ENCODE measurements around the gene WASHC4. TPM values are rescaled to one million over a fixed set of nuclear protein-coding genes. Genes with fewer than 3 reads are reported as not detected.

The WASHC4 gene
- total and polyA plus RNA-seq, 2 experiments from 2014 or later = 75.7 to 83.0 TPM

GRCh38 chr12:105206686-105207374 is 99.3 kb downstream of the WASHC4 start:
- H3K36me3 ChIP-seq (ENCODE audit: insufficient read depth) = peaks cover 8% of the 10 kb centered on the region

DNA sequence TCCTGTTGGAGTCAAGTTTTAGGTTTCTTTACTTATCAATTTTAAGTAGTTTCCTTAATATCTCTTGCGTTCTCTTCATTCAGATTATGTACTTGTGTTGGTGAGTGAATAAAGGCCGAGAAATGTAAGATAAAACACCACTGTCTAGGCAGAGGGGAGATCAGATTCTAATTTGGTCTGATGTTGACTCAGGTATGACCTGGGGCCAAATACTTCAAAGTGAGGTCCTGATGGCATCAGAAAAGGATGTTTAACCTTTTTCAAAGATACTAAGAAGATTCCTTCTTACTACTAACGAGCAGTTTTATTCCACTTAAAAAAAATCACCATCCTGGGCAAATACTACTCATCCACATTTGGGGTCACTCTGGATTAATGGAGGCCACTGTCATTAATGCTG is 101.6 kb downstream of the WASHC4 start:
- no peaks in the 10 kb centered on the region for H3K79me2 ChIP-seq (replicated peaks; ENCODE audit: insufficient read depth)
- no peak overlapping the region for H2AFZ ChIP-seq
- H3K27me3 Mint-ChIP-seq (ENCODE audit: insufficient read depth, low read depth, poor library complexity) = no peaks in the 10 kb centered on the region
- DNase-seq (ENCODE audit: low spot score) (no peak), ATAC-seq (no peak)
- H3K4me2 ChIP-seq = no peak overlapping the region
- H3K27ac ChIP-seq (ENCODE audit: low read depth) = no peak overlapping the region
- no peak overlapping the region for H3K4me3 Mint-ChIP-seq
- H3K4me3 ChIP-seq = no peak overlapping the region
- no peaks in the 10 kb centered on the region for H3K27me3 ChIP-seq (ENCODE audit: insufficient read depth)
- peaks cover 8% of the 10 kb centered on the region for H3K36me3 ChIP-seq (ENCODE audit: insufficient read depth)
- no peak overlapping the region for H3K27ac Mint-ChIP-seq
- H4K20me1 ChIP-seq (replicated peaks; ENCODE audit: insufficient read depth) = no peaks in the 10 kb centered on the region; the same call in none of the 2 replicates
- peaks cover 4% of the 10 kb centered on the region; the same call in 1 of the 3 replicates for H3K4me1 Mint-ChIP-seq
- H3K4me1 ChIP-seq (ENCODE audit: insufficient read depth) = no peaks in the 10 kb centered on the region
- H3K36me3 Mint-ChIP-seq (ENCODE audit: low read depth) = peaks cover 21% of the 10 kb centered on the region
- no peaks in the 10 kb centered on the region for H3F3A ChIP-seq (replicated peaks; ENCODE audit: low read depth)
- H3K9me2 ChIP-seq (ENCODE audit: insufficient read depth) = no peaks in the 10 kb centered on the region
- H3K9me3 Mint-ChIP-seq = no peaks in the 10 kb centered on the region; the same call in 2 of the 3 replicates
- no peak for TF ChIP-seq EZH2phosphoT487 (IDR thresholded peaks at IDR 0.05; ENCODE audit: unreplicated experiment)
- TF ChIP-seq, protein P1, sequence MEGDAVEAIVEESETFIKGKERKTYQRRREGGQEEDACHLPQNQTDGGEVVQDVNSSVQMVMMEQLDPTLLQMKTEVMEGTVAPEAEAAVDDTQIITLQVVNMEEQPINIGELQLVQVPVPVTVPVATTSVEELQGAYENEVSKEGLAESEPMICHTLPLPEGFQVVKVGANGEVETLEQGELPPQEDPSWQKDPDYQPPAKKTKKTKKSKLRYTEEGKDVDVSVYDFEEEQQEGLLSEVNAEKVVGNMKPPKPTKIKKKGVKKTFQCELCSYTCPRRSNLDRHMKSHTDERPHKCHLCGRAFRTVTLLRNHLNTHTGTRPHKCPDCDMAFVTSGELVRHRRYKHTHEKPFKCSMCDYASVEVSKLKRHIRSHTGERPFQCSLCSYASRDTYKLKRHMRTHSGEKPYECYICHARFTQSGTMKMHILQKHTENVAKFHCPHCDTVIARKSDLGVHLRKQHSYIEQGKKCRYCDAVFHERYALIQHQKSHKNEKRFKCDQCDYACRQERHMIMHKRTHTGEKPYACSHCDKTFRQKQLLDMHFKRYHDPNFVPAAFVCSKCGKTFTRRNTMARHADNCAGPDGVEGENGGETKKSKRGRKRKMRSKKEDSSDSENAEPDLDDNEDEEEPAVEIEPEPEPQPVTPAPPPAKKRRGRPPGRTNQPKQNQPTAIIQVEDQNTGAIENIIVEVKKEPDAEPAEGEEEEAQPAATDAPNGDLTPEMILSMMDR (conservative IDR thresholded peaks at IDR 0.05; ENCODE audit: low read depth in 2 of 2) = no peak
- TF ChIP-seq JUNB (IDR thresholded peaks at IDR 0.05; ENCODE audit: unreplicated experiment) = no peak

More at GRCh38 chr12:105206686-105207374, 99.3 kb downstream of the WASHC4 start:
- DNase-seq (ENCODE audit: low spot score) = no peak
- Mint-ChIP-seq H3K4me1 (no peaks in the 10 kb centered on the region), H3K9me3 (no peaks in the 10 kb centered on the region; the same call in 2 of the 3 replicates), H3K4me3 (no peak overlapping the region), H3K27me3 (ENCODE audit: insufficient read depth, low read depth, poor library complexity) (peaks cover 3% of the 10 kb centered on the region), H3K36me3 (ENCODE audit: low read depth) (peaks cover 21% of the 10 kb centered on the region), H3K27ac (no peak overlapping the region)
- Histone ChIP-seq H3K4me2 (no peak overlapping the region), H3K27me3 (ENCODE audit: insufficient read depth) (no peaks in the 10 kb centered on the region), H3K27ac (ENCODE audit: low read depth) (no peak overlapping the region), H4K20me1 (replicated peaks; ENCODE audit: insufficient read depth) (no peaks in the 10 kb centered on the region; the same call in 1 of the 2 replicates), H3F3A (replicated peaks; ENCODE audit: low read depth) (no peaks in the 10 kb centered on the region), H3K4me3 (no peak overlapping the region), H3K9me2 (ENCODE audit: insufficient read depth) (no peaks in the 10 kb centered on the region), H2AFZ (no peak overlapping the region), H3K4me1 (ENCODE audit: insufficient read depth) (no peaks in the 10 kb centered on the region), H3K79me2 (replicated peaks; ENCODE audit: insufficient read depth) (no peaks in the 10 kb centered on the region)
- no peak for ATAC-seq
- TF ChIP-seq NANOG (IDR thresholded peaks at IDR 0.05; ENCODE audit: borderline replicate concordance) = no peak
- TF ChIP-seq REST (IDR thresholded peaks at IDR 0.05; ENCODE audit: unreplicated experiment) = peak; percentile 44
- no peak for TF ChIP-seq CREB1 (CRISPR knock-in tag; IDR thresholded peaks at IDR 0.05; ENCODE audit: low read depth)
- TF ChIP-seq JUNB (IDR thresholded peaks at IDR 0.05; ENCODE audit: unreplicated experiment) = no peak

Data from GM23338 (cell line).